Right atrium auricular region (tissue), 2 donors: ENCODE data around the gene TOX2. TPM values are rescaled to one million over a fixed set of nuclear protein-coding genes. Genes with fewer than 3 reads are reported as not detected.

ENCODE experiments used
- DNase-seq: peaks from one replicate; pipeline ENCODE4 v3.0.0-alpha.2; 2019; ENCODE audit warnings: low spot score
- H3K27ac ChIP-seq, 2 donors: fragments of 200-600 bp; sonication (generic); 1 replicate in 1 of 2; 2 replicates in 1 of 2; pipeline ENCODE4 v1.5.1; 2016 to 2019
- H3K27me3 ChIP-seq, 2 donors: fragments of 200-600 bp; sonication (generic); one replicate each; pipeline versions ENCODE4 v1.5.1 to v1.6.0; 2017 to 2019
- H3K36me3 ChIP-seq: fragments of 200-600 bp; sonication (generic); one replicate; pipeline ENCODE4 v1.5.1; 2016
- H3K4me1 ChIP-seq, 2 donors: fragments of 200-600 bp; sonication (generic); one replicate each; pipeline versions ENCODE4 v1.5.1 to v1.6.0; 2017 to 2019
- H3K4me3 ChIP-seq, 2 donors: fragments of 200-600 bp; sonication (generic); 1 replicate in 1 of 2; 2 replicates in 1 of 2; pipeline ENCODE4 v1.5.1; 2017 to 2019; ENCODE audit warnings: mild to moderate bottlenecking in 1 of 2, moderate library complexity in 1 of 2
- H3K9me3 ChIP-seq, 2 donors: fragments of 200-600 bp; sonication (generic); one replicate each; pipeline ENCODE4 v1.5.1; 2019
- CTCF ChIP-seq, 2 donors: fragments of 200-600 bp; sonication (generic); IDR thresholded peaks; one replicate each; pipeline ENCODE4 v1.5.1; 2019; ENCODE audit warnings: antibody characterized with exemption in 2 of 2
- total RNA-seq, 2 donors: library from RNA; depleted of rRNA; stranded (reverse); fragments of >200 nt; gene quantifications; one replicate each; pipeline ENCODE4 v1.1.0, GENCODE V29; 2016

TOX2 gene
- total RNA-seq, 2 donors from 2014 or later, result 0.30 to 0.63 TPM

DNA sequence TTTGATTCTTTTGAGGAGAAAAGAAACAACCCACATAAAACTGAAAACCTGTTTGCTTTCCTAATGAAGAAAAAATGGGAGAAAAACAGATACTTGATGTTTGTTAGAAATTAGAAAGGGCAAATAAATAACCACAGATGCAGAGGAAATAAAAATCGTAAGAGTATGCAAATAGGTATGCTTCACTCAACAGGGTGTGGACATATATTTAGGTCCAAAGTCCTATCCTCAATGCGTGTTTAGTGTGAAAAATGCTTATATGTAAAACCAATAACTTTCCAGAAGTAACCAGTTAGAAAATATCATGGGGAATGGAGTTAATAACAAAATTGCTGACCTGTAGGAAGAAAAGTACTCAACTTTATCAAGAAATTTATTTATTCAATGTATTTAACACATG is 135.7 kb downstream of the TOX2 start:
- no peak for TF ChIP-seq CTCF (IDR thresholded peaks at IDR 0.05)
- Histone ChIP-seq H3K27ac (no peak overlapping the region), H3K4me3 (no peak overlapping the region), H3K4me1 (no peaks in the 10 kb centered on the region), H3K27me3 (no peaks in the 10 kb centered on the region), H3K36me3 (no peaks in the 10 kb centered on the region), H3K9me3 (no peaks in the 10 kb centered on the region)
- no peak for DNase-seq

- Histone ChIP-seq H3K27me3 (no peaks in the 10 kb centered on the region), H3K27ac (no peak overlapping the region), H3K36me3 (no peaks in the 10 kb centered on the region), H3K9me3 (no peaks in the 10 kb centered on the region), H3K4me3 (no peak overlapping the region), H3K4me1 (no peaks in the 10 kb centered on the region)
- DNase-seq, result no peak
- no peak for TF ChIP-seq CTCF (IDR thresholded peaks at IDR 0.05)
Measured at GRCh38 chr20:44050925-44051660, 136.4 kb downstream of the TOX2 start.

DNA sequence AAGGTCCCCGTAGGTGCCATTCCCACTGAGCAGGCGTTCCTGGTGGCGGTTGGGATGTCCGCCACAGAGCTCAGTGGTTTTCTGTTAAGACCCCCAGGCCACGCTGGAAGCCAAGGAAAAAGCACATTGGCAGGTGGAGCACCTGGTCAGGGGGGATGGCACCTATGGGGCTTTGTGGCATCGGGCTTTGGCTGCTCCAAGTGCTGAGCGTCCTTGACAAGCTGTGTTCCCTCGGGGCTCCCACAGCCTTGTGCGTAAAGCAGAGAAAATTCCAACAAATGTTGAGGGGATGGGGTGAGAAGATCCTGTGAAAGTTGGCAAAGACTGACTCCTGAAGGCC is 137.0 kb downstream of the TOX2 start:
- Histone ChIP-seq H3K4me3 (no peak overlapping the region), H3K27me3 (no peaks in the 10 kb centered on the region), H3K27ac (no peak overlapping the region), H3K36me3 (no peaks in the 10 kb centered on the region), H3K9me3 (no peaks in the 10 kb centered on the region), H3K4me1 (no peaks in the 10 kb centered on the region)
- TF ChIP-seq CTCF (IDR thresholded peaks at IDR 0.05), result no peak
- peak; percentile 28 for DNase-seq

- no peaks in the 10 kb centered on the region for H3K9me3 ChIP-seq
- no peak overlapping the region for H3K27ac ChIP-seq
- H3K27me3 ChIP-seq, result no peaks in the 10 kb centered on the region
- TF ChIP-seq CTCF (IDR thresholded peaks at IDR 0.05), result no peak
- no peaks in the 10 kb centered on the region for H3K4me1 ChIP-seq
- peak; percentile 43 for DNase-seq
- H3K36me3 ChIP-seq, result no peaks in the 10 kb centered on the region
- H3K4me3 ChIP-seq, result no peak overlapping the region
Measured at GRCh38 chr20:44052166-44052565, 137.5 kb downstream of the TOX2 start.

GRCh38 chr20:44053046-44053445 is 138.4 kb downstream of the TOX2 start:
- no peak overlapping the region for H3K27ac ChIP-seq
- DNase-seq, result peak; percentile 38
- TF ChIP-seq CTCF (IDR thresholded peaks at IDR 0.05), result no peak
- no peaks in the 10 kb centered on the region for H3K4me1 ChIP-seq
- no peak overlapping the region for H3K4me3 ChIP-seq
- H3K9me3 ChIP-seq, result peaks cover 0 to 6% of the 10 kb centered on the region in 2 donors
- no peaks in the 10 kb centered on the region for H3K27me3 ChIP-seq
- no peaks in the 10 kb centered on the region for H3K36me3 ChIP-seq

- H3K36me3 ChIP-seq, result no peaks in the 10 kb centered on the region
Measured at GRCh38 chr20:44054118-44054517, 139.5 kb downstream of the TOX2 start.

More at GRCh38 chr20:44054118-44054517, 139.5 kb downstream of the TOX2 start:
- no peaks in the 10 kb centered on the region for H3K4me1 ChIP-seq
- no peak overlapping the region for H3K27ac ChIP-seq
- TF ChIP-seq CTCF (IDR thresholded peaks at IDR 0.05), result no peak
- no peak overlapping the region for H3K4me3 ChIP-seq
- H3K9me3 ChIP-seq, result peaks cover 0 to 6% of the 10 kb centered on the region in 2 donors
- no peak for DNase-seq
- no peaks in the 10 kb centered on the region for H3K27me3 ChIP-seq
